ENCODE results near the gene TTC38.

The TTC38 gene

DNA sequence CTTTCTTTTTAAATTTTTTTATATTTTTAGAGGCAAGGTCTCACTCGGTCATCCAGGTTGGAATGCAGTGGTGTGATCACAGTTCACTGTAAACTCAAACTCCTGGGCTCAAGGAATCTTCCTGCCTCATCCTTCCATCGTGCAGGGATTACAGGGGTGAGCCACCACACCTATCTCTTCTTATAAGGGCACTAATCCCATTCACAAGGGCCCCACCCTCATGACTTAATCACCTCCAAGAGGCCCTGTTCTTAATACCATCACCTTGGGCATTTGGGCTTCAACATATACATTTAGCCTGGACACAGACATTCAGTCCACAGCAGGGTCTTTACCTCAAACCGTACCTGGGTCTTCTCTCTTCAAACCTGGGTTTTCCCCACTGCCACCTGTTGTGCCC, 24.4 kb downstream of the TTC38 start:
- Histone ChIP-seq H3K14ac (ENCODE audit: low read length) (no peak overlapping the region), H2AFZ (ENCODE audit: insufficient read depth, low read length, poor library complexity) (no peak overlapping the region), H3K4me2 (ENCODE audit: low read length) (no peak overlapping the region), H3K79me1 (ENCODE audit: low read length) (peaks cover 8% of the 10 kb centered on the region), H3K18ac (ENCODE audit: low read length) (no peak overlapping the region), H4K12ac (ENCODE audit: low read depth, low read length) (no peak overlapping the region), H3K27me3 (ENCODE audit: insufficient read depth, low read length) (no peaks in the 10 kb centered on the region), H2AK5ac (ENCODE audit: low read length) (no peak overlapping the region), H3K9ac (ENCODE audit: low read length) (no peak overlapping the region), H3K36me3 (ENCODE audit: control insufficient read depth in 1 of 2, insufficient read depth in 2 of 2, low read length in 2 of 2) (peaks cover 16 to 31% of the 10 kb centered on the region in 2 experiments), H3K79me2 (ENCODE audit: control insufficient read depth, insufficient read depth, low read length, poor library complexity) (peaks cover 7% of the 10 kb centered on the region), H4K91ac (ENCODE audit: low read depth, low read length) (no peak overlapping the region), H2BK120ac (ENCODE audit: insufficient read depth, low read length, poor library complexity) (no peak overlapping the region), H3K23ac (ENCODE audit: low read length) (no peak overlapping the region), H3K4me1 (ENCODE audit: control insufficient read depth in 1 of 2, insufficient read depth in 2 of 2, low read length in 2 of 2) (peaks cover 6% of the 10 kb centered on the region in 2 experiments), H2BK5ac (ENCODE audit: low read depth, low read length, poor library complexity) (no peak overlapping the region), H3K4ac (ENCODE audit: low read depth, low read length) (no peak overlapping the region), H3K9me3 (ENCODE audit: insufficient read depth, low read depth, low read length) (peaks cover 1% of the 10 kb centered on the region), H3K27ac (ENCODE audit: low read depth, low read length) (no peak overlapping the region), H3K4me3 (ENCODE audit: low read depth, low read length) (no peak overlapping the region), H4K8ac (ENCODE audit: low read depth, low read length) (no peak overlapping the region), H2BK12ac (ENCODE audit: low read length) (no peak overlapping the region)
- no peak for DNase-seq
- no CpG with 5 or more reads among the region's 3 CpGs for WGBS (ENCODE audit: extremely low coverage, insufficient coverage, insufficient read length)

GRCh38 chr22:46292732-46293131, 24.9 kb downstream of the TTC38 start:
- Histone ChIP-seq H3K9me3 (ENCODE audit: insufficient read depth, low read depth, low read length) (peaks cover 1% of the 10 kb centered on the region), H3K4me3 (ENCODE audit: low read depth, low read length) (no peak overlapping the region), H2BK120ac (ENCODE audit: insufficient read depth, low read length, poor library complexity) (no peak overlapping the region), H3K79me2 (ENCODE audit: control insufficient read depth, insufficient read depth, low read length, poor library complexity) (peaks cover 9% of the 10 kb centered on the region), H3K18ac (ENCODE audit: low read length) (no peak overlapping the region), H3K27ac (ENCODE audit: low read depth, low read length) (no peak overlapping the region), H3K79me1 (ENCODE audit: low read length) (peaks cover 10% of the 10 kb centered on the region), H3K4me2 (ENCODE audit: low read length) (no peak overlapping the region), H3K36me3 (ENCODE audit: control insufficient read depth in 1 of 2, insufficient read depth in 2 of 2, low read length in 2 of 2) (peaks cover 11 to 28% of the 10 kb centered on the region in 2 experiments), H2BK12ac (ENCODE audit: low read length) (no peak overlapping the region), H3K9ac (ENCODE audit: low read length) (no peak overlapping the region), H4K12ac (ENCODE audit: low read depth, low read length) (no peak overlapping the region), H3K4ac (ENCODE audit: low read depth, low read length) (no peak overlapping the region), H2AFZ (ENCODE audit: insufficient read depth, low read length, poor library complexity) (no peak overlapping the region), H3K14ac (ENCODE audit: low read length) (no peak overlapping the region), H2AK5ac (ENCODE audit: low read length) (no peak overlapping the region), H2BK5ac (ENCODE audit: low read depth, low read length, poor library complexity) (no peak overlapping the region), H3K23ac (ENCODE audit: low read length) (no peak overlapping the region), H4K91ac (ENCODE audit: low read depth, low read length) (no peak overlapping the region), H4K8ac (ENCODE audit: low read depth, low read length) (no peak overlapping the region), H3K4me1 (ENCODE audit: control insufficient read depth in 1 of 2, insufficient read depth in 2 of 2, low read length in 2 of 2) (peaks cover 6% of the 10 kb centered on the region in 2 experiments), H3K27me3 (ENCODE audit: insufficient read depth, low read length) (no peaks in the 10 kb centered on the region)
- no peak for DNase-seq
- no CpG with 5 or more reads among the region's 14 CpGs for WGBS (ENCODE audit: extremely low coverage, insufficient coverage, insufficient read length)

DNA sequence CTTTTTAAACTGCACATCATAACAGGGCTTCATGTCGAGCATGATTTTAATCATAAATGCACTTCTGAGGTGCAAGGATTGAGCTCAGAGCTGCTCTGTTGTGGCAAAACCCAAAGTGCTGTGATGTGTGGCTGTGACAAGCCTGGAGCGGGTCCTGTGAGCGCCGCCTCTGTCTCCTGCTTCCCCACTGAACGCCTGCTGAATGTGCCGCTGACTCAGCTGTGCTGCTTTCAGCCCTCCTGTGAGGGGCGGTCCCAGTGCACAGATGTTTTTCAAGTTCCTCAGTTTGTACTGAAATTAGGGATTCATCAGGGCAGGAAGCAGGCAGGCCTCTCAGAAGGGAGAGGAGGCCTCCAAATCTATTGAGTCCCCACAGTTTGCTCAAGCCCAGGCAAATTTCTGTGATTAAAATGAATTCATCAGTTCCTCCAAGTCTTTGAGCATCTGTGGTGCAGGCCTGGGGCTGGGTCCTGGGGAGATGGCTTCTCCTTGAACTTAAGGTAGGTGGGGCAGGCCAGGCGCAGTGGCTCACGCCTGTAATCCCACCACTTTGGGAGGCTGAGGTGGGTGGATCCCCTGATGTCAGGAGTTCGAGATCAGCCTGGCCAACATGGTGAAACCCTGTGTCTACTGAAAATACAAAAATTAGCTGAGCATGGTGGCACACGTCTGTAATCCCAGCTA, 25.9 kb downstream of the TTC38 start:
- H3K4me2 ChIP-seq (ENCODE audit: low read length), result no peak overlapping the region
- H2AK5ac ChIP-seq (ENCODE audit: low read length), result no peak overlapping the region
- no peak overlapping the region for H3K4ac ChIP-seq (ENCODE audit: low read depth, low read length)
- H3K27me3 ChIP-seq (ENCODE audit: insufficient read depth, low read length), result no peaks in the 10 kb centered on the region
- no peak overlapping the region for H2BK5ac ChIP-seq (ENCODE audit: low read depth, low read length, poor library complexity)
- H3K18ac ChIP-seq (ENCODE audit: low read length), result no peak overlapping the region
- no peak overlapping the region for H4K8ac ChIP-seq (ENCODE audit: low read depth, low read length)
- H2BK120ac ChIP-seq (ENCODE audit: insufficient read depth, low read length, poor library complexity), result no peak overlapping the region
- peaks cover 9% of the 10 kb centered on the region for H3K79me2 ChIP-seq (ENCODE audit: control insufficient read depth, insufficient read depth, low read length, poor library complexity)
- no peak overlapping the region for H3K23ac ChIP-seq (ENCODE audit: low read length)
- H3K4me3 ChIP-seq (ENCODE audit: low read depth, low read length), result no peak overlapping the region
- peaks cover 6 to 8% of the 10 kb centered on the region in 2 experiments for H3K4me1 ChIP-seq (ENCODE audit: control insufficient read depth in 1 of 2, insufficient read depth in 2 of 2, low read length in 2 of 2)
- no peak overlapping the region for H3K14ac ChIP-seq (ENCODE audit: low read length)
- peak in 1 of 2 donors; percentile 21 for DNase-seq
- H4K12ac ChIP-seq (ENCODE audit: low read depth, low read length), result no peak overlapping the region
- peaks cover 1% of the 10 kb centered on the region for H3K9me3 ChIP-seq (ENCODE audit: insufficient read depth, low read depth, low read length)
- H3K79me1 ChIP-seq (ENCODE audit: low read length), result peaks cover 10% of the 10 kb centered on the region
- no peak overlapping the region for H2BK12ac ChIP-seq (ENCODE audit: low read length)
- no CpG with 5 or more reads among the region's 11 CpGs for WGBS (ENCODE audit: extremely low coverage, insufficient coverage, insufficient read length)
- H3K27ac ChIP-seq (ENCODE audit: low read depth, low read length), result no peak overlapping the region
- H2AFZ ChIP-seq (ENCODE audit: insufficient read depth, low read length, poor library complexity), result no peak overlapping the region
- no peak overlapping the region for H3K9ac ChIP-seq (ENCODE audit: low read length)
- no peak overlapping the region for H4K91ac ChIP-seq (ENCODE audit: low read depth, low read length)
- peaks cover 10 to 30% of the 10 kb centered on the region in 2 experiments for H3K36me3 ChIP-seq (ENCODE audit: control insufficient read depth in 1 of 2, insufficient read depth in 2 of 2, low read length in 2 of 2)

- Histone ChIP-seq H4K12ac (ENCODE audit: low read depth, low read length) (no peak overlapping the region), H4K91ac (ENCODE audit: low read depth, low read length) (no peak overlapping the region), H3K79me2 (ENCODE audit: control insufficient read depth, insufficient read depth, low read length, poor library complexity) (peaks cover 9% of the 10 kb centered on the region), H2BK12ac (ENCODE audit: low read length) (no peak overlapping the region), H3K27ac (ENCODE audit: low read depth, low read length) (no peak overlapping the region), H2BK120ac (ENCODE audit: insufficient read depth, low read length, poor library complexity) (no peak overlapping the region), H3K4me1 (ENCODE audit: control insufficient read depth in 1 of 2, insufficient read depth in 2 of 2, low read length in 2 of 2) (peaks cover 6 to 10% of the 10 kb centered on the region in 2 experiments), H3K4ac (ENCODE audit: low read depth, low read length) (no peak overlapping the region), H2AK5ac (ENCODE audit: low read length) (no peak overlapping the region), H3K18ac (ENCODE audit: low read length) (no peak overlapping the region), H3K27me3 (ENCODE audit: insufficient read depth, low read length) (no peaks in the 10 kb centered on the region), H3K14ac (ENCODE audit: low read length) (no peak overlapping the region), H2AFZ (ENCODE audit: insufficient read depth, low read length, poor library complexity) (no peak overlapping the region), H3K4me3 (ENCODE audit: low read depth, low read length) (no peak overlapping the region), H3K9me3 (ENCODE audit: insufficient read depth, low read depth, low read length) (peaks cover 1% of the 10 kb centered on the region), H3K79me1 (ENCODE audit: low read length) (peaks cover 10% of the 10 kb centered on the region), H3K9ac (ENCODE audit: low read length) (no peak overlapping the region), H3K36me3 (ENCODE audit: control insufficient read depth in 1 of 2, insufficient read depth in 2 of 2, low read length in 2 of 2) (peaks cover 8 to 29% of the 10 kb centered on the region in 2 experiments), H3K23ac (ENCODE audit: low read length) (no peak overlapping the region), H4K8ac (ENCODE audit: low read depth, low read length) (no peak overlapping the region), H2BK5ac (ENCODE audit: low read depth, low read length, poor library complexity) (no peak overlapping the region), H3K4me2 (ENCODE audit: low read length) (no peak overlapping the region)
- no peak for DNase-seq
- no CpG with 5 or more reads among the region's 2 CpGs for whole genome bisulfite sequencing (ENCODE audit: extremely low coverage, insufficient coverage, insufficient read length)
Measured at GRCh38 chr22:46294784-46295183, 27.0 kb downstream of the TTC38 start.

Measured in trophoblast cell (in vitro differentiated cells and primary cell).